HT1080 (cell line): Measurements from ENCODE around the gene GALNT14. TPM values are rescaled to one million over a fixed set of nuclear protein-coding genes. Genes with fewer than 3 reads are reported as not detected.

Source experiments
- DNase-seq: peaks from one replicate; pipeline ENCODE4 v3.0.0-alpha.2; 2015; ENCODE audit warnings: low read depth
- total RNA-seq: library from RNA; depleted of rRNA; stranded (reverse); fragments of >200 nt; shearing (Covaris generic); gene quantifications from 2 replicates; pipeline ENCODE4 v1.2.3, GENCODE V29; 2014

Gene GALNT14
- total RNA-seq, 1 experiment from 2014 or later = 46.3 TPM

DNA sequence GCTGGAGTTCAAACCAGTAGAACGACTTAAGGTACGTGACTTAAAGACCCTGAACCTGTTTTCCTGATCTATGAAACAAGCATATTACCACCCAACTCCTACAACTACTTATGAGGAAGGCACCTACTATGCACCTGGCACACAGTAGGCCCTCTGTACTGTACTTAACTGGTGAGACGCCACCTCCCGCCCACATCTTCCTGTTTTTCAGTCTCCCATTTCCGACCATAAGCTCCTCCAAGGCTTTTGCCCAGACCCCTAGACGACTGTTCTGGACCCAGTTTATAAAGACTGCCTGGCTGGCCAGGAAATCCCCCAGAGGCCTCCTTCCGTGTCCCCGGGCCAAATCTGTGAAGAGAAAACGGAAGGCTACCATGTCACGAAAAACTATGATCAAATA, 1.5 kb downstream of the GALNT14 start:
- peak; percentile 10 for DNase-seq

GRCh38 chr2:31136000-31136399, 2.2 kb downstream of the GALNT14 start:
- DNase-seq = no peak

DNA sequence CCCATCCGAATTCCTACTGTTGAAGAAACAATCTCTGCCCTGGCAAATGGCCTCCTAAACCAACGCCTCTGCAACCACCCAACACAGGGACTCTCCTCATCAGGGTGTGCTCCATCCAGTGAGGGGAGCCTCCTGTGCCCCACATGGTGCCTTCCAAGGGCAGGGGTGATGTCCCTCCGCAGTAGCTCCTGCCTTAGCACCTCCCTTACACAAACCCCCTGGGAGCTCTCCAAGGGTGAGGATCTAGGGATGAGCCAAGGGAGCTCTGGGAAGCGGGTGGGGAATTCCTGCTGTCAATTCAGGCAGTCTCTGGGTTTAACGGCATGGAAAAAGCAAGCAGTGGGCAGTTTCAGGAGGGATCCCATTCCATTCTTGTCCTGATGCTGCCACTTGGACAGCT, 3.8 kb downstream of the GALNT14 start:
- DNase-seq = no peak

DNA sequence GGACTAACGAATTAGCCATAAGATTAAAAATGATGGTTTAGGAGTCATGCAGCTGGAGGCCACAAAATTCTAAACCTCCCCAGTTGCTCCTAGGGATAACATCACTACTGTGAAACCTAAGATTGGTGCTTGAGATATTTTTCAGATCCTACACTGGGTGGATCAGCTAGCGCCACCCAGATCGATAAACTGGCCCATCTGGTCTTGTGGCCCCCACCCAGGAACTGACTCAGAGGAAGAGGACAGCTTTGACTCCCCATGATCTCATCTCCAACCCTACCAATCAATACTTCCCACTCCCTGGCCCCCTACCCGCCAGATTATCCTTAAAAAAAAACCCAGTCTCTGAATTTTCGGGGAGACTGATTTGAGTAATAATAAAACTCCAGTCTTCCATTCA, 5.5 kb downstream of the GALNT14 start:
- no peak for DNase-seq

DNA sequence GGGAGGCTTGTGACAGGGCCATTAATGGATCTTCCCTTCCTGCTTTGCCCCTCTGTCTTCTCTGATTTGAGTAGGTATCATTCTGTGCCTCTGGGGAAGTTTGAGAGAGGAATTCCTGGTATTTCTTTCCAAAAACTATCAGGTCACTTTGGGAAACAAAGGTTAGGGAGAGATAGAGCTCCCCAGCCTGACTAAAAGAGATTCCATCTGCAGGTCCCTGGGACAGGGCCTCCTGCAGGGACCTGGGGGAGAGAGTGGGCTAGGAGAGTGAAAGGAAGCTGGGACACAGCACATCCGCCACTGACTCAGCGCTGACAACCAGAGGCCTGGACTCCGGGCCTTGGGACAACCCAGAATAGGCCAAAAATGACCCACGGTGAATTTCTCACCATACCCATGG, 6.4 kb downstream of the GALNT14 start:
- DNase-seq = no peak

DNA sequence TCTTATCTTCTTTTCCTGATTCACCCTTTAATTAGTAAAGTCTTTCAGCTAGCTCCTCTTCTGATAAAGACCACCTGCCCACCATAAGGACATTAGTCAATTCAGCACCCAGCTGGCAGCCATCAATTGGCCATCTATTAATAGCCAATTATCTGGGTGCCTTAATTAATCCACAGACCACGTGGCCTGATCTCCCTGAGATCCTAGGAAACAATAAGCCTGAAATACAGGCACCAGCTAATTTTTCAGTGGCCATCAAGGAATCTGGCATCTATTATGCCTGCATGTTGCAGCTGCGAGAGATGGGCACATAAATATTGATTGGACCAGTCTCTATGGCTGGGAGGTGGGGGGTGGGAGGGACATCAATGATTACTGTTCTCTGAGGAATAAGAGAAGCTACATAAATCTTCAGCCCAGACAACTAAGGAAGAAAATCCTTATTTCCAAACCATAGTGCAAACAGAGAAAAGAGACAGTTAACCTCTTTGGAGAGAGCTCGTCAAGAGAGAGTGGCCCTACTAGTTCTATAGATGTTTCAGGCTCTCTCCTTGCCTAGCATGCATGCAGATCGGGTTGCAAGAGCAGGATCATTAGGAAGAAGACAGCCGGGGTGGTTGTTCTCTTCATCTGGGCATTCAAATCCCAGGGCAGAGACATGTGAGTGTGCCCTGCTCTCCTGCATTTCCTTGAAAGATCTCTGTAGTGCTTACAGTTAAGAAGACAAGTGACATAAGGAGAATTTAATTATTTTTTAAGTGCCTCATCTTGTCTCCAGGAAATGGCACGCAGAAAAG, 8.7 kb downstream of the GALNT14 start:
- DNase-seq = no peak

GRCh38 chr2:31127931-31128330, 10.3 kb downstream of the GALNT14 start:
- no peak for DNase-seq

DNA sequence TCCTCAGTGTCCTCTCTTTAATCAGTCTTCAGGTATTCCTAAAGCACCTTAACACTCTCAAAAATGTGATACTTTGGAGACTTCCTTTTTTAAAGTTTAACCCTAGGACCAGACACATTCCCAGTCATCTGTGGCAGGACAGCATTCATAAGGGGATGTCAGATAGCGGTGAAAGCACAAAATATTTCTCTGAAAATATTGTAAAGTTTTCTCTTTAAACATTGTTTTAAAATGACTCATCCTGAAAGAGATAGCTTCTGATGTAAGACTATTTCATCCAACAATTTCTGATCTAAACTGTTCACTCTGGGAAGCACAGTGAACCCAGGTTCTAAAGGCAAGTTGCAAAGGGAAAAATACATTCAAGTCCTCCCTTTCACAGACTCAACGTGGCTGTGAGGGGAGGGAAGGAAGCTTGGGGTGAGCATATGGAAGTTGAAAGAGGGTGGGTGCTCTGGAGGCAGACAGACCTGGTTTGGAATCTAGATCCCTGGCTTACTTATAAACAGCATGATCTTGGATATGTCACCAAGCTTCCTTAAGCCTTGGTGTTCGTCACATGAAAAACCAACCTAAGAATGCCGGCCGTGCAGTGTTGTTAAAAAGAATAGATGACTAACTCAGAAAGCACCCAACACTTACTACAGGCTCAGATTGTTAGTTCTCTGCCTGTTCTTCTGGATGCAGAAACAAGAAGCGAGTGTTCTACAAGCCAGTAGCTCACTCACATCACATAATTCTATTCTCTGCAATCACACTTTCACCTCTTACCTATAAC, 12.1 kb downstream of the GALNT14 start:
- peak; percentile 75 for DNase-seq

DNA sequence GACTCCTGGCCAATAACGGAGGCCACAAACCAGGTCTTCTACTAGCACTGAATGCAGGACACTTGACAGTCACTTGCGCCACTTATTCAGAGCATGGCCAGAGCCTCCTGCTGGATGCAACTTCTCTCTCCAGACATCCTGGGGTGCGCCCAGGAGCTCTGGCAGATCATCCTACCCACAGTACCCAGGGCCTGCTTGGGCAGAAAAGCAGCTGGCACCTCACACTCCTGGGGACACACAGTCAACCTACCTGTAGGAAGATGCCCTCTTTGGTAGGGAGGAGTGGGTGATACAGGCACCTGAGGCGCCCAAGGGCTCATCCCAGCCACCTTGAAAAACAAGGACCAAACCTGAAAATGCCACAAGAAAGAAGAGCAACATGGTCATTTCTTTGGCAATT, 13.3 kb downstream of the GALNT14 start:
- DNase-seq = no peak

DNA sequence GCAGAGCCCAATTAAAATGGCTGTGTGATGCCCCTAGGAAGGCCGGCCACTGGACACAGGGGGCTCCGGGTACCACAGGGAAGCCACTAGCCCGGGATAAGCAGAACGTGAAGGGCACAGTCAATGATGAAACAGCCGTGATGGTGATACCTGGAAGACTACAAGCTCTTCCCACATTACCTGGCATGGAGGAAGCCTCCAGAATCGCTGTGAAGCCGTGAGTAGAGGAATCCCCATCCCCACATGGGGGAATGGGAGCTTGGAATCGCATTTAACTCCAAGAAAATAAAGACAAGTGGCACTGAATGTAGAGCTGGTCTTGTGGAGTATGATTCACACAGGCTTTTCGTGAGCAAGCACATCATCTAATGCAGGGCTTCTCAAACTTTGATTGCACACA, 16.1 kb downstream of the GALNT14 start:
- no peak for DNase-seq

- DNase-seq = no peak
Observed at GRCh38 chr2:31113765-31114164, 24.5 kb downstream of the GALNT14 start.

DNA sequence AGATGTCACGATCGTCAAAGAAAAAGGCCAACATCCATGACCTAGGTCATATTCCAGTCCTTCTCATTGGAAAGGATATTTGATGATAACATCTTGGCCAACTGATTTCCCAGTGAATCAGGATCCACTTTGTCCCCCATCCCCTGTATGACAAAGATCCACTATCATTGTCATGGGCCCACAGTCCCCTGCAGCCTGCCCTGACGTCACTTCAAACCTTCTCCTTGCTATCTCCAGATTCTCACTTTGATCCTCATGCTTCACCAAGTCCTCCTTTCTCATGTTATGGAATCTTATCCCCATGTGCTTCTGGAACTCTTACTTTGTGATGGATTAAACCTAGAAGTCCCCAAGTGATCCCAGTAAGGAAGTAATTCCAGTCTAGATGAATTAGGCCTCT, 25.7 kb downstream of the GALNT14 start:
- no peak for DNase-seq

DNA sequence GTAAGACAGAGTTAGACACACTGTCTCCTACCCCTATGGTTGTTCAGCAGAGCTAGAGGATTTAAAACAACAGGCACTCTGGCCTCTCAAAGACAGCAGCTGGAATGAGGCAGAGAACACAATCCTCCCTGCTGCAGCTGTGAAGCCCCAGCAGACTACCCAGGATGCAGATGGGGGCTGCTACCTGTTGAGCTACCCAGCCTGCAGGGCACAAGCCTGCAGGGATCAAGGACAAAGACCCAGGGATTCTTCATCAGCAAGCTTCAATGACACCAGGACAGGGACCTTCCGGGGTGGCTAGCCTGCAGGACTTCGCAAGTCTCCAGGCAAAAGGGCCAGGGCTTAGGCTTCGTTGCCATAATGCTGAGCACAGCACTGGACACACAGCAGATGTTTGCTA, 27.2 kb downstream of the GALNT14 start:
- no peak for DNase-seq

DNA sequence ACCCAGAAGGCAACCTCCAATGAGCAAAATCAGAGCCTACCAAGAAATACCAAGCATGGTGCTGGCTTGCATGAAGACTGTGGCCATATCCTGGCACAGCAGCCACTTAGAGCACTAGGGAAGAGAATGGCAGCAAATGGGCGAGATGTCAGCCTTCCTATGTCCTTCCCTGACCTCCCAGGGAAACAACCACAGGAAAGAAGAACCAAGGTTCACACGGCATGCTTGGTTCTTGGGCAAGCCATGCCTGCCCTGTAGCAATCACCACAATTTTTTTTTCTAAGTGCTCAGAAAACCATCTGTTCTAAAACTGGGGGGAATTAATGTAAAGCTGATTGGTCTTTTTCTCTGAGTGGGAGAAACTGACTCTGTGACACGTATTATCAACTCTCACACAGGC, 27.8 kb downstream of the GALNT14 start:
- DNase-seq = no peak

DNA sequence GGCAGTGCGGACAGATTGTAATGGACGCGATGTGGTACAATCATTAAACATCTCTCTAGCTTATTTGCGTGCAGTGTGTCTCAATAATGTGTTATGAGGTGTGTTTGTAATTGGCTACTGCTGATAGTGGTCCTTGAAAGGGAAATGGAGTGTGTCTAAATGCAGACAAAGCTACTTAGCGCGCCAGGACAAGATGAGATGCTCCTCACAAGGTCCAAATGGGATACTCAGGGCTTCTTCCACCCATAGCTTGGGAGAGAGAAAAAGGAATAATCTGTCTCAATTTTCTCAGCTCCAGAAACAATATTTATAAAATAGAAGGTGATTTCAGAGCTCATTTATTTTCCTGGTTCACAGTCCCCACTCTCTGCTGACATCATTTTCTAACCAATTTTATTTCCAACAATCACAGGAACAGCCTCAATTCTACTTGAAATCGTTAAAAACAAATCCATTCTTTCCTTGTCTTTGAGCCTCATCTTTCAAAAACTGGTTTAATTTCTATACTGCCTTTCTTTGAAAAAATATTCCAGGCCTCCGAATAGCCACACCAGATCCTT, 28.5 kb downstream of the GALNT14 start:
- DNase-seq = no peak

DNA sequence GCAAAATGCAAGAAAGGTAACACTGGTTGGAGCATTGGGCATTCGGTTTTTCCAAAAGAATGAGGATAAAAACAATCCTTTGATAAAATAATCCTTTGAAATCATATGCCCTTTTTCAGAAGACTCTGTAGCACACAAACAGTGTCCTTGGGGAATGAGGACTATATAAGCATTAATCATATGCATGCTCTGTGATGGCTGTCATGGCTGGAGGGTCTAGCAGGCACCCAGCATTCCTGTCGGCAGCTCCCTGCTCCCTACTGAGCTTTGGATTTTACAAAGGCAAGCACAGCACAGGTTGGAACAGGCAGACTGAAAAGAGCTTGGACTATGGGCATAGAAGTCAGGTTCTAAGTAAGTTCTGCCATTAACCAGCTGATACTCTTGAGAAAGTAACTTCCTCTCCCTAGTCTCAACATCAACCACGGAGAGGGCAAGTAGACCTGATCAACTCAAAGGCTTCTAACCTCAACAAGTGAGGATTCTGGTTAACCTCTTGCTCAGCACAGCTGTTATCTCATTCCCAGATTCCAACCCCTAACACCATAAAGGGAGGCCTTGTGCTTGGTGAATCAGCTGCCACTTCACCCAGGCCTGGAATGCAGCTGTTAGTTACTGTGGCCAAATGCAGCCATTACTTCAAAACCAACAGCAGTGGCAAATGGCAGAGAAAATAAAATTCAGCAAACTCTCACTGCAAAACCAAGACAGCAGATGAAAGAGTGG, 29.5 kb downstream of the GALNT14 start:
- DNase-seq = peak; percentile 59

DNA sequence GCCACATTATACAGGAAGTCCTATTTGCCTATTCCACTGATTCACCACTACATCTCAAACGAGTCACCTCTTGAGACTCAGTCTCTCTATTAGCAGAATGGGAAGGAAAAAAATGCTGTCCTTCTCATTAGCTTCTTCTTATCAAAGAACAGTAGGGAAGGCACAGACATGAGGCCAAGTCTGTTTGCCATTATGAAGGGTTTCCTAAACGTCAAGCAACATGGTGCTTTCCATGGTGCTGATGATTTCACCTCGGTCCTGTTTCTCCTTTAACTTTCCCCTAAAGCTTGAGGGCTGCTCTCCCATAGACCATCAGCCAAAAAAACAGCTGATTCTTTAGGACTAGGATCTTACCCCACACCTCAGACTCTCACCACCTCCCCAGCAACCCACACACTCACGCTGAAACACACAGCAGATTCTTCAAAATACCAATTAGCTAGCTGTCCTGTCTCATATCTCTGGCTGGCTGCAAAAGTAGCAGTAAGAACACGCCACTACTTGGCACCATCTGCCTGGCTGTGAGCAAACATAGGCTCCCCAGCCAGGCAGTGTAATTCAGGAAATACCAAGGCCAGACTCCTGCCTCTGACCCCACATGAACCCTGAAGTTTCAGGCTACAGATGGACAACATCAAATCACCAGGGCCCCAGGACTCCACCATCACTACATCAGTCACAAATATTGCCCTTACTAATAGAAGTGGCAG, 30.5 kb downstream of the GALNT14 start:
- DNase-seq = peak; percentile 24

GRCh38 chr2:31101701-31102100, 36.5 kb downstream of the GALNT14 start:
- no peak for DNase-seq

- peak; percentile 29 for DNase-seq
Observed at GRCh38 chr2:31097962-31098613, 40.2 kb downstream of the GALNT14 start.

- DNase-seq = no peak
Observed at GRCh38 chr2:31090188-31090587, 48.1 kb downstream of the GALNT14 start.

DNA sequence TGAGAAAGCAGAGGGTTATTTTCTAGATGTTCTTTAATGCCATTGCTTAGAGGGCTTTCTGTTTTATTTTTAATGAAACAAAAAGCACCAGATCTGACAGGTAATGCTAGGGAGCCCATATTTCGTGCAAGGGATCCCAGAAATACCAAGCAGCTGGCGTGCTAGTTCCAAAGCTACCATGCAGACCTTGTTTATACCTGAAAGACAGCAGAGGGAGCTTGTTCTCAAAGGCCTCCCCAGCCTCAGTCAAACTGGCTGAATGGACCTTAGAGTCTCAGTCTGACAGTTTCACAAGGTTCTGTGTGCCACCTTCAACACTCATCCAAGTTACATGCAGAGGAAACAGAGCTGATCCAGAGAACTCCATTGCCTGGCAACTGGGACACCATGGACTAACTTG, 48.6 kb downstream of the GALNT14 start:
- no peak for DNase-seq
